Left ventricle myocardium inferior (tissue), 1 donor: Measurements from ENCODE around the gene L2HGDH. TPM values are rescaled to one million over a fixed set of nuclear protein-coding genes. Genes with fewer than 3 reads are reported as not detected.

Experiments
- DNase-seq: peaks from one replicate; pipeline ENCODE4 v3.0.0-alpha.2; 2020
- H3K27ac ChIP-seq: fragments of 200-600 bp; replicated peaks from 2 replicates; pipeline ENCODE4 v1.8.0; 2021
- H3K27me3 ChIP-seq: fragments of 200-600 bp; 2 replicates; pipeline ENCODE4 v1.8.0; 2021; ENCODE audit warnings: low read depth
- H3K36me3 ChIP-seq: fragments of 200-600 bp; 2 replicates; pipeline ENCODE4 v1.8.0; 2021
- H3K4me1 ChIP-seq: fragments of 200-600 bp; 2 replicates; pipeline ENCODE4 v1.8.0; 2021
- H3K4me3 ChIP-seq: fragments of 200-600 bp; 2 replicates; pipeline ENCODE4 v1.8.0; 2021; ENCODE audit warnings: mild to moderate bottlenecking, moderate library complexity
- H3K9me3 ChIP-seq: fragments of 200-600 bp; replicated peaks from 2 replicates; pipeline ENCODE4 v1.8.0; 2021
- intact Hi-C: fragments of 100-400 bp; cut with micrococcal nuclease; formaldehyde crosslinking; loops from one replicate; pipeline ENCODE4 v1.11.0; 2022
- total RNA-seq: library from RNA; stranded (reverse); fragmentation: NEBNext Ultra II Directional; extraction: Animal tissue kit (Norgen Biotek cat#: 25700); gene quantifications from one replicate; pipeline ENCODE4 v1.2.1, GENCODE V29; 2021
- TF ChIP-seq, protein P1 (sequence below): fragments of 200-600 bp; IDR thresholded peaks from 2 replicates; pipeline ENCODE4 v1.8.0; 2021; ENCODE audit warnings: antibody characterized with exemption, mild to moderate bottlenecking, borderline replicate concordance
- donor health status: DM: no; HTN: yes; CAD: no; lungs with severe emphysema.

L2HGDH gene
- total RNA-seq, 1 donor from 2014 or later = 11.3 TPM

DNA sequence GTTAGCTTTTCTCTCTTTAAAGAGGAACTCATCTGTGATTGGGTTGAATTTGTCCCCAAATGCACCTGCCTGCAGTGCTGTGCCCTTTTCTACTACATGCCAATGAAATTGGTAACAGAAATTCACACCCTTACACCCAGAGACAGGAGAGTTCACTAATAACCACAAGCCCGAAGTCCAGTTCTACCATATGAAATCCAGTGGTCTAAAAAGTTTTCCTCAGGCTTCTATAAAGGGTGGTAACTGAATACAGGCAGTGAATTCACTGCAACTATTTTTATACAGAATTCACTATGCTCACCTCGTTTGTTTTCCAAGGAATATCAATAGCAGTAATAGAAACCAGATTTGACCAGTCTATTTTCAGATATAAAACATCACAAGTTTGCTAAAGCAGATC lies 49.2 kb downstream of the L2HGDH start:
- TF ChIP-seq, protein P1, sequence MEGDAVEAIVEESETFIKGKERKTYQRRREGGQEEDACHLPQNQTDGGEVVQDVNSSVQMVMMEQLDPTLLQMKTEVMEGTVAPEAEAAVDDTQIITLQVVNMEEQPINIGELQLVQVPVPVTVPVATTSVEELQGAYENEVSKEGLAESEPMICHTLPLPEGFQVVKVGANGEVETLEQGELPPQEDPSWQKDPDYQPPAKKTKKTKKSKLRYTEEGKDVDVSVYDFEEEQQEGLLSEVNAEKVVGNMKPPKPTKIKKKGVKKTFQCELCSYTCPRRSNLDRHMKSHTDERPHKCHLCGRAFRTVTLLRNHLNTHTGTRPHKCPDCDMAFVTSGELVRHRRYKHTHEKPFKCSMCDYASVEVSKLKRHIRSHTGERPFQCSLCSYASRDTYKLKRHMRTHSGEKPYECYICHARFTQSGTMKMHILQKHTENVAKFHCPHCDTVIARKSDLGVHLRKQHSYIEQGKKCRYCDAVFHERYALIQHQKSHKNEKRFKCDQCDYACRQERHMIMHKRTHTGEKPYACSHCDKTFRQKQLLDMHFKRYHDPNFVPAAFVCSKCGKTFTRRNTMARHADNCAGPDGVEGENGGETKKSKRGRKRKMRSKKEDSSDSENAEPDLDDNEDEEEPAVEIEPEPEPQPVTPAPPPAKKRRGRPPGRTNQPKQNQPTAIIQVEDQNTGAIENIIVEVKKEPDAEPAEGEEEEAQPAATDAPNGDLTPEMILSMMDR = no peak
- no peaks in the 10 kb centered on the region for H3K27me3 ChIP-seq
- no peaks in the 10 kb centered on the region for H3K36me3 ChIP-seq
- H3K9me3 ChIP-seq = no peaks in the 10 kb centered on the region
- intact Hi-C loops = no loop called here
- H3K4me3 ChIP-seq = no peak overlapping the region
- H3K4me1 ChIP-seq = peaks cover 10% of the 10 kb centered on the region
- DNase-seq = no peak
- peak overlapping the region; percentile 22 for H3K27ac ChIP-seq

DNA sequence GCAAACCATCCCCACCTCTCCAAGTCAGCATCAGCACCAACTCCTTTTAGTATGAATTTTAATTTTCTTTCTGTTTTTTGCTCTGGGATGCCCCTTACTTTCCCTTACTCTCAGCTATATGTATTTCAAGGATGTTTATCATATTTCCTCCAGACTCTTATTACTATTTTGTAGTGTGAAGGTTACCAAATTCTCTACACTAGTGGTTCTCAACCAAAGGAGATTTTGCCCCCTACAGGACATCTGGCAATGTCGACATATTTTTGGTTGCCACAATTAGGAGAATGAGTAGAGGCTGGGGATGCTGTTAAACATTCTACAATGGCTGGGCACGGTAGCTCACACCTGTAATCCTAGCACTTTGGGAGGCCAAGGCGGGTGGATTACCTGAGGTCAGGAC lies 51.5 kb downstream of the L2HGDH start:
- H3K27me3 ChIP-seq = no peaks in the 10 kb centered on the region
- no peaks in the 10 kb centered on the region for H3K36me3 ChIP-seq
- no peak overlapping the region for H3K27ac ChIP-seq
- H3K4me1 ChIP-seq = peaks cover 10% of the 10 kb centered on the region
- TF ChIP-seq, protein P1 = peak; percentile 63
- DNase-seq = no peak
- H3K9me3 ChIP-seq = no peaks in the 10 kb centered on the region
- intact Hi-C loops = no loop called here
- no peak overlapping the region for H3K4me3 ChIP-seq

DNA sequence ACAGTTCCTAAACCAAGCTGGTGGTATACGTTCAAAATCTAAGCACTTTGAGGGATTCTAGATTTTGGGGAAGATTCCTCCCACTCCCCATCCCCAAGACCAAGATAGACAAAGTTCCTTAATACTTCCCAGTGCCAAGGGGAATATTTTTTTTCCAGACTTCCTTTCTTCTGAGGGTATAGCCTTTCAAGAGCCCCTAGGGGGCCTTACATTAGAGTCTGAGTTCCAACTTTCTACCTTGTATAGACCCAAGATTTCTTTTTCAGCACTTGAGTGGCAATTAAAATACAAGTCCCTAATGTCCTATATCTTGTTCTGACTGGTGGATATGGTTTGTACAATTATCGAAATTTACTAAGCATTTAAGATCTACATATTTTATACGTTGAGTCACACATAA lies 52.0 kb downstream of the L2HGDH start:
- Histone ChIP-seq H3K4me1 (peaks cover 10% of the 10 kb centered on the region), H3K36me3 (no peaks in the 10 kb centered on the region), H3K27ac (no peak overlapping the region), H3K4me3 (no peak overlapping the region), H3K9me3 (no peaks in the 10 kb centered on the region), H3K27me3 (no peaks in the 10 kb centered on the region)
- no peak for DNase-seq
- TF ChIP-seq, protein P1 = no peak
- intact Hi-C loops = no loop called here

DNA sequence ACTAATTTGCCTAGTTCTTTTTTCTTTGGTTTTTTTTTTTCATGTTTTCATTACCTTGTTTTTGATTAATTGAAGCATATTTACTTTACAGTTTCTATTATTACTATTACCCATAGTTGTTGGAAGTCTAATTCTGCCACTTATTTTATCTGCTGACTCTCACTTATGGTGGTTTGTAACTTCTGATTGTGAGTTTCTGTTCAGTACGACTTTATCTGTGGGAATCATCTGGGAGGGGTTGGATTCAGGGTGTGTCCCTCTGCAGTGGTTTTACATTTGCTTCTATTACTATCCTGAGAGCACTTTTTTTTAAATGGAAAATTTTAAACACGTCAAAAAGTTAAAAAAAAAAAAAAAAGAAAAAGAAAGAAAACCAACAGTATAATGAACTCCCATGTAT lies 54.3 kb downstream of the L2HGDH start:
- no peak for DNase-seq
- Histone ChIP-seq H3K27ac (no peak overlapping the region), H3K9me3 (peaks cover 3% of the 10 kb centered on the region), H3K36me3 (no peaks in the 10 kb centered on the region), H3K4me3 (no peak overlapping the region), H3K27me3 (no peaks in the 10 kb centered on the region), H3K4me1 (peaks cover 1% of the 10 kb centered on the region)
- TF ChIP-seq, protein P1 = no peak
- intact Hi-C loops = no loop called here

DNA sequence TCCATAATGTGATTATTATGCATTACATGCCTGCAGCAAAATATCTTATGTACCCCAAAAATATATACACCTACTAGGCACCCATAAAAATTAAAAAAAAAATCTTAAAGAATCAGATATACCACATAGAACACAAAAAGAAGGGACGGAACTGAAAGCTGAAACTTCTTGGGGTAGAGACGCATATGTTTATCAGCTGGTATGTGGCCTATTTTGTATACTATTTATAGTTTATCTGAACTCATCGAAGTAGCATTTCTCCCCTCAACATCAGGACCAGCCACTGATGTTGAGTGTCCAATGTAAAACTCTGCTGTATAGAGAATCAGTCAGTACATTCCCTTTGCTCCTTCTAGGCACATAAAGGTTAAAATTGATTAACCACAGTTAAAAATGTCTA lies 57.8 kb downstream of the L2HGDH start:
- Histone ChIP-seq H3K27me3 (no peaks in the 10 kb centered on the region), H3K9me3 (peaks cover 8% of the 10 kb centered on the region), H3K27ac (no peak overlapping the region), H3K4me1 (no peaks in the 10 kb centered on the region), H3K36me3 (no peaks in the 10 kb centered on the region), H3K4me3 (no peak overlapping the region)
- DNase-seq = no peak
- intact Hi-C loops = no loop called here
- TF ChIP-seq, protein P1 = no peak
